ENCODE measurements around the gene FHAD1.
"Not testable (repeated sequence)": the region's sequence is repeated elsewhere in the genome, so short reads cannot be mapped to it uniquely, and the experiment has no call there.

Gene FHAD1

GRCh38 chr1:15358565-15359133 is 111.6 kb downstream of the FHAD1 start:
- no peak overlapping the region for H3K4me3 Mint-ChIP-seq
- peaks cover 14% of the 10 kb centered on the region for H3K4me1 Mint-ChIP-seq (ENCODE audit: low read depth)
- H3K27ac Mint-ChIP-seq, result no peak overlapping the region
- DNase-seq (ENCODE audit: low spot score), result no peak
- no peaks in the 10 kb centered on the region for H3K9me3 Mint-ChIP-seq
- no peaks in the 10 kb centered on the region for H3K36me3 Mint-ChIP-seq (ENCODE audit: low read depth)
- H3K27me3 Mint-ChIP-seq (ENCODE audit: low read depth), result peaks cover 7% of the 10 kb centered on the region

GRCh38 chr1:15360700-15361099 is 113.7 kb downstream of the FHAD1 start:
- Mint-ChIP-seq H3K4me3 (no peak overlapping the region), H3K27me3 (ENCODE audit: low read depth) (peaks cover 13% of the 10 kb centered on the region), H3K36me3 (ENCODE audit: low read depth) (no peaks in the 10 kb centered on the region), H3K27ac (no peak overlapping the region), H3K9me3 (no peaks in the 10 kb centered on the region), H3K4me1 (ENCODE audit: low read depth) (peaks cover 4% of the 10 kb centered on the region)
- DNase-seq (ENCODE audit: low spot score), result no peak

GRCh38 chr1:15362096-15362736 is 115.2 kb downstream of the FHAD1 start:
- H3K9me3 Mint-ChIP-seq, result no peaks in the 10 kb centered on the region
- H3K36me3 Mint-ChIP-seq (ENCODE audit: low read depth), result no peaks in the 10 kb centered on the region
- DNase-seq (ENCODE audit: low spot score), result no peak
- no peak overlapping the region for H3K4me3 Mint-ChIP-seq
- no peak overlapping the region for H3K27ac Mint-ChIP-seq
- H3K4me1 Mint-ChIP-seq (ENCODE audit: low read depth), result no peaks in the 10 kb centered on the region
- peaks cover 16% of the 10 kb centered on the region for H3K27me3 Mint-ChIP-seq (ENCODE audit: low read depth)

- Mint-ChIP-seq H3K27me3 (ENCODE audit: low read depth) (peaks cover 16% of the 10 kb centered on the region), H3K4me3 (no peak overlapping the region), H3K27ac (no peak overlapping the region), H3K9me3 (no peaks in the 10 kb centered on the region), H3K4me1 (ENCODE audit: low read depth) (no peaks in the 10 kb centered on the region), H3K36me3 (ENCODE audit: low read depth) (no peaks in the 10 kb centered on the region)
- no peak for DNase-seq (ENCODE audit: low spot score)
Observed at GRCh38 chr1:15362737-15363128, 115.7 kb downstream of the FHAD1 start.

- no peaks in the 10 kb centered on the region for H3K4me1 Mint-ChIP-seq (ENCODE audit: low read depth)
- no peak overlapping the region for H3K4me3 Mint-ChIP-seq
- H3K27me3 Mint-ChIP-seq (ENCODE audit: low read depth), result peaks cover 12% of the 10 kb centered on the region
- H3K36me3 Mint-ChIP-seq (ENCODE audit: low read depth), result no peaks in the 10 kb centered on the region
- no peak overlapping the region for H3K27ac Mint-ChIP-seq
- DNase-seq (ENCODE audit: low spot score), result no peak
- no peaks in the 10 kb centered on the region for H3K9me3 Mint-ChIP-seq
Observed at GRCh38 chr1:15364740-15365139, 117.7 kb downstream of the FHAD1 start.

GRCh38 chr1:15368888-15369287 is 121.9 kb downstream of the FHAD1 start:
- Mint-ChIP-seq H3K4me3 (no peak overlapping the region), H3K36me3 (ENCODE audit: low read depth) (no peaks in the 10 kb centered on the region), H3K9me3 (no peaks in the 10 kb centered on the region), H3K4me1 (ENCODE audit: low read depth) (no peaks in the 10 kb centered on the region), H3K27ac (no peak overlapping the region), H3K27me3 (ENCODE audit: low read depth) (peaks cover 16% of the 10 kb centered on the region)
- DNase-seq (ENCODE audit: low spot score), result no peak

- no peaks in the 10 kb centered on the region for H3K36me3 Mint-ChIP-seq (ENCODE audit: low read depth)
- H3K4me1 Mint-ChIP-seq (ENCODE audit: low read depth), result no peaks in the 10 kb centered on the region
- H3K9me3 Mint-ChIP-seq, result no peaks in the 10 kb centered on the region
- H3K27ac Mint-ChIP-seq, result no peak overlapping the region
- H3K27me3 Mint-ChIP-seq (ENCODE audit: low read depth), result peaks cover 10% of the 10 kb centered on the region
- no peak overlapping the region for H3K4me3 Mint-ChIP-seq
- no peak for DNase-seq (ENCODE audit: low spot score)
Observed at GRCh38 chr1:15370268-15370667, 123.2 kb downstream of the FHAD1 start.

- DNase-seq (ENCODE audit: low spot score), result no peak
- Mint-ChIP-seq H3K27me3 (ENCODE audit: low read depth) (peaks cover 10% of the 10 kb centered on the region), H3K27ac (no peak overlapping the region), H3K9me3 (no peaks in the 10 kb centered on the region), H3K4me3 (no peak overlapping the region), H3K36me3 (ENCODE audit: low read depth) (no peaks in the 10 kb centered on the region), H3K4me1 (ENCODE audit: low read depth) (no peaks in the 10 kb centered on the region)
Observed at GRCh38 chr1:15370781-15371520, 123.9 kb downstream of the FHAD1 start.

- Mint-ChIP-seq H3K9me3 (no peaks in the 10 kb centered on the region), H3K36me3 (ENCODE audit: low read depth) (no peaks in the 10 kb centered on the region), H3K27me3 (ENCODE audit: low read depth) (peaks cover 10% of the 10 kb centered on the region), H3K27ac (no peak overlapping the region), H3K4me1 (ENCODE audit: low read depth) (no peaks in the 10 kb centered on the region), H3K4me3 (no peak overlapping the region)
- DNase-seq (ENCODE audit: low spot score), result no peak
Observed at GRCh38 chr1:15371610-15372545, 124.9 kb downstream of the FHAD1 start.

- Mint-ChIP-seq H3K27me3 (ENCODE audit: low read depth) (peaks cover 22% of the 10 kb centered on the region), H3K36me3 (ENCODE audit: low read depth) (no peaks in the 10 kb centered on the region), H3K4me3 (no peak overlapping the region), H3K4me1 (ENCODE audit: low read depth) (no peaks in the 10 kb centered on the region), H3K27ac (no peak overlapping the region), H3K9me3 (no peaks in the 10 kb centered on the region)
- no peak for DNase-seq (ENCODE audit: low spot score)
Observed at GRCh38 chr1:15378729-15379128, 131.7 kb downstream of the FHAD1 start.

- H3K9me3 Mint-ChIP-seq; H3K4me3 Mint-ChIP-seq; H3K36me3 Mint-ChIP-seq (ENCODE audit: low read depth); H3K4me1 Mint-ChIP-seq (ENCODE audit: low read depth); DNase-seq (ENCODE audit: low spot score); H3K27ac Mint-ChIP-seq: not testable (repeated sequence)
- H3K27me3 Mint-ChIP-seq (ENCODE audit: low read depth), result peaks cover 22% of the 10 kb centered on the region
Observed at GRCh38 chr1:15379151-15379550, 132.1 kb downstream of the FHAD1 start.

GRCh38 chr1:15380601-15381508 is 133.8 kb downstream of the FHAD1 start:
- no peak for DNase-seq (ENCODE audit: low spot score)
- peaks cover 5% of the 10 kb centered on the region for H3K4me1 Mint-ChIP-seq (ENCODE audit: low read depth)
- H3K36me3 Mint-ChIP-seq (ENCODE audit: low read depth), result no peaks in the 10 kb centered on the region
- no peak overlapping the region for H3K4me3 Mint-ChIP-seq
- H3K9me3 Mint-ChIP-seq, result no peaks in the 10 kb centered on the region
- no peak overlapping the region for H3K27ac Mint-ChIP-seq
- peaks cover 30% of the 10 kb centered on the region for H3K27me3 Mint-ChIP-seq (ENCODE audit: low read depth)

GRCh38 chr1:15381805-15382204 is 134.8 kb downstream of the FHAD1 start:
- Mint-ChIP-seq H3K4me3 (no peak overlapping the region), H3K27ac (no peak overlapping the region), H3K36me3 (ENCODE audit: low read depth) (no peaks in the 10 kb centered on the region), H3K9me3 (no peaks in the 10 kb centered on the region), H3K27me3 (ENCODE audit: low read depth) (peaks cover 36% of the 10 kb centered on the region), H3K4me1 (ENCODE audit: low read depth) (peaks cover 5% of the 10 kb centered on the region)
- DNase-seq (ENCODE audit: low spot score), result no peak

All from T-helper 2 cell treated with Interferon-gamma antibody and Interleukin-4, amounts not matched to agents 5 μg/mL and 100 μg/mL, for 36 hours (primary cell).